ENCODE data around the gene CAMK2B.
A peak's percentile ranks its signal among the peaks of the same experiment; 100 is the strongest.
"Not testable (repeated sequence)": the region's sequence is repeated elsewhere in the genome, so short reads cannot be mapped to it uniquely, and the experiment has no call there.

The CAMK2B gene

DNA sequence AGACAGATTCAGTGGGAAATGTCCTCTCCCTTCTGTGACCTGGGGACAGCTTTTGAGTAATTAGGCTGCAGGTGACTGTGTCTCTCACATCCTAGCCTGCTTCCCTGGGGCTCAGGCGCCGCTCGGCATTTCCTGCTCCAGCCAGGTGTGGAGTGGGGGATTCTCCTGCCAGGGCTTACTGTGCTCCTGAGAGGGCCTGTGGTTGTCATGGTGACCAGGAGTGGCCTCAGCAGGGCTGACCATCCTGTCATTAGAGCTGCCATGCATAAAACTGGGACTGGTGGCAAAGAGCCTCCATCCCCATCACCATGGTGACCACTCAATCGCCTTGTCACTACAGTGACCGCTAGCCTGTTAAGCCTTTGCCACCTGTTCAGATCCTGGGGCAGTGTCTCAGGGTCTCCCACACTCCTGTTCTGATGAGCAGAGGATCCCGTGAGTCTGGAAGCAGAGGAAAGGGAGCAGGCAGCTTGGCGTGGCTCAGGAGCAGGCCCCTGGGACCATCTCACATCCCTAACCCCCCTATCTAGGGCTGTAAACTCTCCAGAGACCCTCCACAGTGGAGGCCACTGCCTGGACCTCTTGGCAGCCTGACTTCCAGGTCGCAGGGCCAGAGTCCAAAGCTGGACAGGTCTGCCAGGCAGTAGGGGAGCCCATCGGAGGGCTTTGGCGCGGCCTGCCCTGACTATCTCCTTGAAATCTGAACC is 136.0 kb downstream of the CAMK2B start, which contains the start of gene GCK:
Gene GCK, minus strand, starts transcription at position 154 of the 707 bp plus-strand sequence. CDS start 486 bp downstream, outside the sequence.
- DNase-seq (ENCODE audit: low spot score), result no peak

DNA sequence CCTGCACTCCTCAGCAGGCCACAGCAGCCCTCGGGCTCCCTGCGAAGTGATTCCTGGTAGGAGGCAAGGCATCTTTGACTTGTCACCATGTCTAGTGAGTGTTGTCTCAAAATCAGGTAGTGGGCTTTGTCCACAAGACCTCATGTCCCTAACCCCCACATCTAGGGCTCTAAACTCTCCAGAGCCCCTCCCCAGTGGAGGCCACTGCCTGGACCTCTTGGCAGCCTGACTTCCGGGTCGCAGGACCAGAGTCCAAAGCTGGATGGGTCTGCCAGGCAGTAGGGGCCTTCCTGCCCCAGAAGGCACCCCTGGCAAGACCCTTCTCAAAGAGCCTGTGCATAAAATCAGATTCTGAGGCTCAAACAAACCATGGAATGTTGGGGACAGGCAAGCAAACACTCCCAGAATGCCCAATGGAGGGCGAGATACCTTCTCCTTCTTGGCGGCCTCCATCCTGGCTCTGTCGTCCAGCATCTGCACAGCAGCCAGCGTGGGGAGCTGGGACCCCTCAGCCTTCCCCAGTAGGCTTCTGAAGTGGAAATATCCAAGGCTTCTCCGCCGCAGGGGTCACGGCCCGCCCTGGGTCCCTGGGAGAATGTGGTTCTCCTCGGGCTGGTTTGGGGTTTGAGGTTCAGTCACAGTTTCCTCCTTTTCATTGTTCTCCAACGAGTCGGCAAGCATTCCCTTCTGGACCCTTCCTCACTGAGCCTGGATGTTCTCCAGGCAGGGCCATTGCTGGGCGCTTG is 136.7 kb downstream of the CAMK2B start:
- DNase-seq (ENCODE audit: low spot score), result no peak

DNA sequence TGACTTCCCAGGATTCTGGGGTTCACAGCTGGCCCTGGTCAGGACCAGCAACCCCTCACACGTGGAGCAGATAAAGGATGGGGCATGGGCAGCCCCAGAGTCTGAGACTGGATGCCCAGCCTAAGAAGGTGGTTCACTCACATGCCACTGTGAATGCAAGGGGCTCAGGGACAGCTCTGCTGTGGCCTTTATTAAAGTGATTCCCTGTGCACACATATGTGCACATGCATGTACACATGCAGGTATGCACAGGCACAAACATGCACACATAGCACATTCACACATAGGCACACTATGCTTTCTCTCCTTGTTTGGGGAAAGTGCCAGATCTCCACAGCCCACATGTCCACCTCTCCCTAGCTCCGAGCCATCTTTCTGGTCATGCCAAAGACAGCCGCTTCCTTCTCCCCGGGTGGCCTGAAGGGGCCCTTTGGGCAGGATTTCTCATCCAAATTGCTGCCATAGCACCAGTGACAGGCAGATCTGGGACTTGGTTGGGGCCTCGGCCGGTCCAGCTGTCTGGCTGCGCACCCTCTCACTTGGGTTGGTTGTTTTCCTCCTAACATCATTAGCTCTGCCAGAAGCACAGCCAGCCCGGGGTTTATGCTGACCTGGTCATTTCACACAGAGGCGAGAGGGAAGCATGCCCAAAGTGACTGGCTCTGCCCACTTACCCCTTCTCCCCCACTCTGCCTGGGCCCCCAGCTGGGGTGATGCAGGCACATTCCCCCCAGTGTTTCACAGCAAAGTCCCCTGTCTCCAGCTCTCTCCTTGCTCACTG is 137.6 kb downstream of the CAMK2B start:
- no peak for DNase-seq (ENCODE audit: low spot score)

DNA sequence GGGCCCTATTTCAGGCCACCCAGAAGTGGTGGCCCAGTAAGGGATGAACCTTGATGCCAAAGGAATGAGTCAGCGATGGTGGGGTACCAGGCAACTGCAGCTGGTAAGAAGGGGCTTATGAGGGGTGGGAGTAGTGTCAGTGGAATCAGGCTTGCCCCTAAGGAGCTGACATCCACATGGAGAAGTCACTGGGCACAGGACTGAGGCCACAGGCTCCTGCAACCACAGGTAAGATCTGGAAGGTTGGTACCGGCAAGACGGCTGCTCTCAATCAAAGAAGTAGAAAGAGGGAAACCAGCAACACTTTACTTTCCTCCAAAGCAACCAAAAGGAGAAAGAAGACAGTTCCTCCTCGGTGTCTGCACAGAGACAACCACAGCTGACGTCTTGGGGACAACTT is 138.7 kb downstream of the CAMK2B start:
- no peak for DNase-seq (ENCODE audit: low spot score)

DNA sequence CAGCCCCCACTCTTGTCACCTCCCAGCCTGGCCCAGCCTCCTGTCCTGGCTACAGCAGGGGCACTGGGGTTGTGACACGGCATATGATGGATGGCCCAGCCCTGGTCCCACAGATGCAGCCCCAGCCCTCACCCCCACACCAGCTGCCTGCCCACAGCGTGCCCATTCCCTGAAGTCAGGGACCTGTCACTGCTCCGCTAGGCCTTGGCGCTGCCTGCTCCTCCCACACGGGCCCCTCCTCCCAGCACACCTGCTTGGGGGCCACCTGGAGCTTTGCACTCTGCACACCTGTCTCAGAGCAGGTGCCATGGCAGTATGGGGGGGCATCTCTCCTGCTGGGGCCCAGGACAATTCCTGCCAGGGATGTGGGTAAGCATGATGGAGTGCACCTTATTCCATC is 139.7 kb downstream of the CAMK2B start:
- no peak for DNase-seq (ENCODE audit: low spot score)

DNA sequence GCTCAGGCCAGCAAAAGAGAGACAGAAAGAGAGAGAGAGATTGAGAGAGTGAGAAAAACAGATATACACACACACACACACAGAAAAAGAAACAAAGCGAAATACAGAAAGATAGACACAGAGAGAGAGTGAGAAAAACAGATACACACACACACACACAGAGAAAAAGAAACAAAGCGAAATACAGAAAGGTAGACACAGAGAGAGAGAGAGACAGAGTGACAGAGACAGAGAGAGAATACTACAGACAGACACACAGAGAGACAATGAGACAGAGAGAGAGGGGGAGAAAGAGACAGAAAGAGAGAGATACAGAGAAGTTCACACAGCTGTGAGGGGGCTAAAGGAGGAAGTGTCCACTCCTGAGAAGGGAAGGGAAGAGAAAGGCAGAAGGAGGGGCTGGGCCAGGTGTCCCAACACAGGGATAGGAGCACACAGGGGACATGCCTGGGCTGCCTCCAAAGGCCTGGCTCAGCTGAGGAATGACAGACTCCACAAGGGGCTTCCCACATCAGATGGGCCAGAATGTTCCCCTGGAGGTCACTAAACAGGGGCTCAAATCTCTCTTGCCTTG is 140.4 kb downstream of the CAMK2B start:
- no peak for DNase-seq (ENCODE audit: low spot score)

DNA sequence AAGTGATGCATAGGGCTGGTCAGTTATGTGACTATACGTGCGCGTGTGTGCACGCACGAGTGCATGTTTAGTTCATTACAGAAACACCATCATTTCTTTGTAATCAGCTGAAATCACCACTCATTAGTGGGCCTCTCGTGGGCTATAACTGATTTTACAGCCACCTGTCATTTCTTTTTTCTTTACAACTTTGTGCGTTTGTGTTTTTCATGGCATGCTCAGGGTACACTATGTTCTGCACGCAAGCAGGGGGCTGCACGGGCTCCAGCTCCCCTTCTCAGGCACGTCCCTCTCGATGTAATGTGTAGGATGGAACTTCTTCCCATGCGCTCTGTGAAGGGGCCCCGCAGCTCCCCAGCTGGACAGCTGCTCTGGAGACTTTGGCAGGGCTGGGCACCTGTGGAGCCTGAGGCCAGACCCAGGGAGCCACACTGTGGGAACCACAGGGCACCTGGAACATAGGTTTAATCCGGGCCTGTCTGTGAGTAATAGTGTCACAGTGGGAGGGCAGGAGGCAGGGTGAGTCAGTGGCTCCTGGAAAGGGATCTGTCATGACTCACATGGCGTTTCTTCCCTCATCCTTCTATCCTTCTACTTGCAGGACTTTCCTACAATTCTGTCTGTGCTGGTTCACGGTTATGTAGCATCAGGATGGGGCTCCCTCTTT is 141.1 kb downstream of the CAMK2B start:
- DNase-seq (ENCODE audit: low spot score), result no peak

DNA sequence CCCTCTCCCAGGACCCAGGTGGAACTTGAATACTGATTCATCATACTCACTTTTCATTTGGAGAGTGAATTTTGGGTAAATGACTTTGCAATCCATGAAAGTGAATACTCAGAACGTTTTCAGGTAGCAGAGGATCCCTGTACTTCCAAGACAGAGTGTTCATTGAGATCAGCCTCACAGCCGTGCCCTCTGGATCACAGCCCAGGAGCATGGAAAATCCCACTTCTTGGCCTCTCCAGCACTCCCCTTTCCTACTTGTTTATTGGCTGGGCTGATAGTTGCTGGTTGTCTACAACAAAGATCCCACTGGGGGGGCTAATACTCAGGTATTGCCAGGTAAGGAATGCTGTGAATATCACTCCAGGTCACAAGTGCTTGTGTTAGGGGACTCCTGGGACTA is 142.0 kb downstream of the CAMK2B start:
- DNase-seq (ENCODE audit: low spot score), result peak; percentile 26

DNA sequence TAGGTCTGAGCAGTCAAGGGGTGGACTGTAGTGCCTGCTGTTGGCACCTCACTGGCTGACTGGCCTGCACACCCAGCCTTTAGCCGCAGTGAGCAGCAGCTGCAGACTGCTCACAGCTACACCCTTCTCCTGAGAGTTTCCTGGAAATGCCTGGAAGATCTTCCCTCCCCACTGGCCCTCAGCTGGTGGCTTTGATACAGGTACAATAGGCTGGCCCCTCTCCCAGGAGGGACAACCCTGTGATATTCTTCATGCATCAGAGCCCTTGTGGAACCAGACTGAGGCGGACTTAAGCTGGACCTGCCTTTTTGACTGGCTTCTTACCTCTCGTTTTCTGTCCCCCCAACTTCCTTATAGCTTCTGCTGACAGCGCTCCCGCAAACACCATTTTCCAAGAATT is 142.6 kb downstream of the CAMK2B start:
- no peak for DNase-seq (ENCODE audit: low spot score)

DNA sequence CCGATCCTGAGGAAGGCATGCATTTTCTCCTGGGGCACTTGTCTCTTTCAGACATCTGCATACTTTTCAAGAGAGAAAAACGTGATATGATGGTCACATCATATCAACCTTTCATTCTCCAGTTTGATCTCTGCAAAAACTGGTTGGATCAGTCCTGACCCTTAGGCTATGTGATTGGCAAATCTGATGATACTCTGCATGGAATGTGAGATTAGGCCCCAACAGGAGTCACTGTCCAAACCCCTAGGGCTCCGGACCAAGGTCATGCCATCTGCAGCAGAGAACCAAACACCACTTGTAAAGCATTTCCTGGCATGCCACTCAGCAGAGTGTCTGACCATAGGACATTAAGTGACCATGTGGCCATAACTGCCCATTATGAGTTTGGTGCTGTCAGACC is 144.8 kb downstream of the CAMK2B start:
- DNase-seq (ENCODE audit: low spot score), result no peak

DNA sequence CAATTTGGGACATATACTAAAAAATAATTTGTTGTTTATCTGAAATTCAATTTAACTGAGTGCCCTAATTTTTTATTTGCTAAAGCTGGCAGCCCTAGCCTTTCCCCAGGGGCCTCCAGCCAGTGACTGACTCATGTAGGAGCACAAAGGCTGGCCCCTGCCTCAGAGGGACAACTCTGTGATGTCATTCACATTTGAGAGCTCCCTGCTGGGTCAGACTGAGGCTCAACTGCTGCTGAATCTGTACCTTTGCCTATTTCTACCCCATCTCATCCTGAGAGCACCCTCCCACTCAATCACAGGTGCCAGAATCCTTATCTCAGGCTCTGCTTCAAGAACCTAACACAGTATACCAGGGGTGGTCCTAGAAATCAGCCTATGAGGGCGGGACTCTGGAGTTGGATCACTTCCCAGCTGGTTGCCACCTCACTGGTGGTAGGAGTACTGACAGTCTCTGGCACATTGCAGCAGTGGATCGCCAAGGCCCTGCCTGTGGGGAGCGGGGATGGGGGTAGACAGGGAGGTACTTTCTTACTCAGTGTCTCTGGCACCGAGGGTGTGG is 147.7 kb downstream of the CAMK2B start:
- DNase-seq (ENCODE audit: low spot score), result peak; percentile 16

DNA sequence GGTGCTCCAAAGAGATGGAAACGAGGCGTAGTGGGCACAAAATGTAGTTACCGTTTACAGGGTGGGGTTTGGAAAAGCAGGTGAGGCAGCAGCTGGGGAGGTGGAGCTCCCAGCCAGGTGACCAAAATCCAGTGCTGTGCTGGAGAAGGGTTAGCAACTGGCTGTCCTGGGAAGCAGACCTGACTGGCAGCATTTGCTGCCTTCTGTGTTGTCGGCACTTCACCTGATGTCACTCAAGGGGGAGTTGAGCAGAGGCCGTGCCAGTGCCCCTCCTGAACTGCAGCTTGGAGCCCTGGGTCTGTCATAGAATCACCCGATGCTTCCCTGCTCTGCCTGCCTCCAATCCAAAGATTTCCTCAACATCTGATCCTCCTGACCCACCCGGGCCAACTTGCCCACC is 148.9 kb downstream of the CAMK2B start:
- DNase-seq (ENCODE audit: low spot score), result no peak

DNA sequence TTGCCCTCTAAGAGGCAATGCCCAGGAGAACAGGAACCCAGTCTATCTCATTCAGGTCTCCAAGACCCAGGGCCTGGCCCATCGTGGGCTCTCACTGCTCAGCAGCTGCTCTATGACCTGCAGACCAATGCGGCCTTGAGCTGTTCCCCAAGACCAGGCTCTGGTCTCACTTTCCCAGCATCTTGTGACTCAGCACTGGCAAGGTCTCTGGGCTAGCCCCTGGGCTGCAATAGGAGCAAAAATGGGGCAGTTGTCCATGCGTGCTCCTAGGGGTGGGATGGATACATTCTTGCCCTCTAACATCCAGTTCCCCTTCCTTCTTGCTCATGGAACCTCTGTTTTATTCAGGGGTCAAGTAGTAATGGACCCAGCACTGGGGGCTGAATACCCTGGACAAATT is 149.7 kb downstream of the CAMK2B start:
- no peak for DNase-seq (ENCODE audit: low spot score)

DNA sequence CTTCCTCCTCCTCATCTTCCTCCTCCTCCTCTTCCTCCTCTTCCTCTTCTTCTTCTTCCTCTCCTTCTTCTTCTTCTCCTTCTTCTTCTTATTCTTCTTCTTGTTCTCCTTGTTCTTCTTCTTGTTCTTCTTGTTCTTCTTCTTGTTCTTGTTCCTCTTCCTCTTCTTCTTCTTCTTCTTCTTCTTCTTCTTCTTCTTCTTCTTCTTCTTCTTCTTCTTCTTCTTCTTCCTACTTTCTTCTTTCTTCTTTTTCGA is 150.8 kb downstream of the CAMK2B start:
- DNase-seq (ENCODE audit: low spot score), result not testable (repeated sequence)

DNA sequence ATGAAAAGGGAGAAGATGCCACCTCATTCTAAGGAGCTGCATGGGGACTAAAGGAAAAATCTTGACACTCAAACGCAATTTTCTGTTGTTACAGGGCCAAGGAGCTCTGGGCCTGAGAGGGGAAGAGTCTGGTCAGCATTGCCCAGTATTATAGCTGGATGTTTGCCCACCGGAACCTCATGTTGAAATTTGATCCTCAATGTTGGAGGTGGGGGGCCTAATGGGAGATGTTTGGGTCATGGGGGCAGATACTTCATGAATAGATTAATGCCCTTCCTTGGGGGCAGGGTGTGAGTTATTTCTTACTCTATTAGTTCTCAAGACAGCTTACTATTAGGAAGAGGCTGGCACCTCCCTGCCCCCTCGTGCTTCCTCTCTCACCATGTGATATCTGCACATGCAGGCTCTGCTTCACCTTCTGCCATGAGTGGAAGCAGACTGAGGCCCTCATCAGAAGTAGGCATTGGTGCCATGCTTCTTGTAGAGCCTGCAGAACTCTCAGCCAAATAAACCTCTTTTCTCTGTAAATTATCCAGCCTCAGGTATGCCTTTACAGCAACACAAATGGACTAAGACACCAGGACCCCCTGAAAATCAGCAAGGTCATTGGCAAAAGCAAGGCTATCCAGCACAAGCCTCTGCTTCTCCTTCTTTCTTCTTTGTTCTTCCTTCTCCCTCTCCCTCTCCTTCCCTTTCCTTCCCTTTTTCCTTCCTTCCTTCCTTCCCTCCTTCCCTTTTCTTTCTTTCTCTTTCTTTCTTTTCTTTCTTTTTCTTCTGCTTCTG is 151.3 kb downstream of the CAMK2B start:
- DNase-seq (ENCODE audit: low spot score), result no peak

DNA sequence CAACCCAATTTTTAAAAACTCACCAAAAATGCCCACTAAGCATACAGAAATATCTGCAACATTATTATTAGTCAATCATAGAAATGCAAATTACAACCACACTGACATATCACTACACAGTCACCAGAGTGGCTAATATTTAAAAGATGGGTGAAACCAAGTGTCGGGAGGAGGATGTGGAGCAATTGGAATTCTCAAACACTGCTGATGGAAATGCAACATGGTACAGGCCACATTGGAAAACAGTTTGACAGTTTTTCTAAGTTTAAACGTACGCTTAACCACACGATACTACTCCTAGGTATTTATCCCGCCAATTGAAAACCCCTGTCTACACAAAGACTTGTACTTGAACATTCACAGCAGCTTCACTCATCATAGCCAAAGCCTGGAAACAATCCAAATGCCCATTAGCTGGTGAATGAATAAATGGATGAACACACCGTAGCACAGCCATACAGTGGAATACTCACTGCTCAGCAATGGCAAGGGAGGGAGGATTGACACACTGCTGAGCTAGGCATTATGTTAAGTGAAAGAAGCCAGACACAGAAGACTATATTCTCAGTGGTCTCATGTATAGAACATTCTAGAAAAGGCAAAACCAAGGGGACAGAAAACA is 152.5 kb downstream of the CAMK2B start:
- no peak for DNase-seq (ENCODE audit: low spot score)

DNA sequence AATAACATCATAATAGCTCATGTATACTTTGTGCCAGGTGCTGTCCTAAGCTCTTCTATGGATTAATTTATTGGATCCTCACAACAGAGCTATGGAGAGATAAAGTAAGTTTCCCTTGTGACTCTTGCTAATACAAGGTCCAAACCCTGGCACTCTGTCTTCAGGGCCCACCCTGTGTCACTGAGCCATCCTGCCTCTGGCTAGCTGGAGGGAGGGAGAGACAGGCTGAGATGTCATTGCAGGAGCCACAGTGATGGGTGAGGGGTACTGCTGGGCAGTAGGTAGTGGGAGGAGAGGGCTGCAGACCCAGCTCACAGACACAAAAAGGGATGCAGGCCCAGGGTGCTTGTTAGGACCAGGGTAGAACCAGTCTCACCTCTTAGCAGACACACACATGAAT is 153.0 kb downstream of the CAMK2B start:
- no peak for DNase-seq (ENCODE audit: low spot score)

DNA sequence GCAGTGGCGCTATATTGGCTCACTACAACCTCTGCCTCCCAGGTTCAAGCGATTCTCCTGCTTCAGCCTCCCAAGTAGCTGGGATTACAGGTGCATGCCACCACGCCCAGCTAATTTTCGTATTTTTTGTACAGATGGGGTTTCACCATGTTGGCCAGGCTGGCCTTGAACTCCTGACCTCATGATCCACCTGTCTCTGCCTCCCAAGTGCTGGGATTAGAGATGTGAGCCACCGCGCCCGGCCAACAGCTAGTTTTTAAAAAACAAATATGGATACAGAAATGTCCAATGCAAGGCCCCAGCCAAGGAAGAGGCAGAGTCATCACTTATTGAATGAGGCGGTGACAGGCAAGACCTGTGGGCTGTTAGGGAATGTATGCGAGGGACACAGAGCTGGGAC is 153.5 kb downstream of the CAMK2B start:
- not testable (repeated sequence) for DNase-seq (ENCODE audit: low spot score)

DNA sequence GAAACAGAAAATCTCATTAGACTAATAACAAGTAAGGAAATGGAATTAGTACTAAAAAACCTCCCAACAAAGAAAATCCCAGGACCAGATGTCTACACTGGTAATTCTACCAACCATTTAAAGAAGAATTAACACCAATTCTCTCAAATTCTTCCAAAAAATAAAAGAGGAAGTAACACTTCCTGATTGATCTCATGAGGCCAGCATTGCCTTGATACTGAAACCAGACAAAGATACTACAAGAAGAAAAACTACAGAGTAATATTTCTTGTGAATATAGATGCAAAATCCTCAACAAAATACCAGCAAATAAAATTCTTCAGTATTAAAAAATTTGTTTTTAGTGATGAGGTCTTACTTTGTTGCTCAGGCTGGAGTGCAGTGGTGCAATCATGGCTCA is 157.5 kb downstream of the CAMK2B start:
- DNase-seq (ENCODE audit: low spot score), result no peak

Data from pons (tissue), 1 donor.